Gastroesophageal sphincter (tissue), 3 donors: ENCODE measurements around the gene HS3ST3A1.

Experiments
- CTCF ChIP-seq, 4 experiments: fragments of 200-600 bp in 2 of 4; fragments of 450-650 bp in 2 of 4; sonication (generic) in 1 of 4; IDR thresholded peaks; one replicate each; pipeline ENCODE4 v1.5.1; 2017 to 2019; ENCODE audit warnings: antibody characterized with exemption in 4 of 4, mild to moderate bottlenecking in 2 of 4, moderate library complexity in 2 of 4
- POLR2A ChIP-seq, 2 donors: fragments of 450-650 bp; IDR thresholded peaks; one replicate each; pipeline ENCODE4 v1.6.1; 2017; ENCODE audit warnings: antibody characterized with exemption in 2 of 2, mild to moderate bottlenecking in 2 of 2, moderate library complexity in 1 of 2
- POLR2AphosphoS5 ChIP-seq: sonication (generic); formaldehyde crosslinking; IDR thresholded peaks from one replicate; pipeline ENCODE4 v1.6.1; 2017; ENCODE audit warnings: antibody characterized with exemption

- TF ChIP-seq CTCF (IDR thresholded peaks at IDR 0.05) (no peak), POLR2AphosphoS5 (no peak), POLR2A (IDR thresholded peaks at IDR 0.05) (no peak)
Observed at GRCh38 chr17:13522749-13523148, 79.0 kb downstream of the HS3ST3A1 start.
